Activated CD8-positive, alpha-beta memory T cell treated with anti-CD3 and anti-CD28 coated beads, Interleukin-2, amount 50 U/mL, for 1 hour (primary cell): ENCODE data around the gene RETSAT.
"Not testable (repeated sequence)": the region's sequence is repeated elsewhere in the genome, so short reads cannot be mapped to it uniquely, and the experiment has no call there.

Experiments
- DNase-seq: peaks from one replicate; pipeline ENCODE4 v3.0.0-alpha.2; 2020; ENCODE audit errors: extremely low read depth

RETSAT gene

GRCh38 chr2:85354286-85355072 is at the start of gene RETSAT, which contains the start of gene ELMOD3:
TSS of gene RETSAT (minus strand) at chr2:85354528. CDS start at chr2:85354507, 21 bp downstream.
TSS of gene ELMOD3 (plus strand) at chr2:85354769. CDS start at chr2:85357199, 2,430 bp downstream.
- peak; percentile 99 for DNase-seq

- DNase-seq: no peak
Measured at GRCh38 chr2:85401844-85402243, 47.5 kb upstream of the RETSAT start.

- no peak for DNase-seq
Measured at GRCh38 chr2:85401464-85401805, 47.1 kb upstream of the RETSAT start.

GRCh38 chr2:85400541-85401463 is 46.5 kb upstream of the RETSAT start:
- DNase-seq: no peak

- DNase-seq: no peak
Measured at GRCh38 chr2:85400023-85400422, 45.7 kb upstream of the RETSAT start.

- DNase-seq: no peak
Measured at GRCh38 chr2:85399183-85399455, 44.8 kb upstream of the RETSAT start.

GRCh38 chr2:85398426-85399182 is 44.3 kb upstream of the RETSAT start:
- no peak for DNase-seq

- DNase-seq: no peak
Measured at GRCh38 chr2:85397925-85398331, 43.6 kb upstream of the RETSAT start.

GRCh38 chr2:85396531-85397470 is 42.5 kb upstream of the RETSAT start:
- no peak for DNase-seq

GRCh38 chr2:85395912-85396475 is 41.7 kb upstream of the RETSAT start:
- DNase-seq: no peak

GRCh38 chr2:85394976-85395375 is 40.6 kb upstream of the RETSAT start:
- no peak for DNase-seq

GRCh38 chr2:85394261-85394681 is 39.9 kb upstream of the RETSAT start:
- no peak for DNase-seq

GRCh38 chr2:85393836-85394235 is 39.5 kb upstream of the RETSAT start:
- DNase-seq: no peak

- DNase-seq: no peak
Measured at GRCh38 chr2:85390941-85391669, 36.8 kb upstream of the RETSAT start.

- no peak for DNase-seq
Measured at GRCh38 chr2:85388878-85389538, 34.7 kb upstream of the RETSAT start.

GRCh38 chr2:85387754-85388153 is 33.4 kb upstream of the RETSAT start:
- DNase-seq: no peak

- DNase-seq: no peak
Measured at GRCh38 chr2:85385746-85386145, 31.4 kb upstream of the RETSAT start.

GRCh38 chr2:85383850-85384249 is 29.5 kb upstream of the RETSAT start:
- no peak for DNase-seq

GRCh38 chr2:85383151-85383550 is 28.8 kb upstream of the RETSAT start:
- DNase-seq: not testable (repeated sequence)

- DNase-seq: no peak
Measured at GRCh38 chr2:85380048-85380447, 25.7 kb upstream of the RETSAT start.
